Muscle of arm (tissue), 12 donors: Measurements from ENCODE around the gene SLC6A19. TPM values are rescaled to one million over a fixed set of nuclear protein-coding genes. Genes with fewer than 3 reads are reported as not detected.

Source experiments
- DNase-seq: peaks from one replicate; pipeline ENCODE4 v3.0.0-alpha.2; 2013
- polyA plus RNA-seq, 12 donors: library from polyadenylated mRNA; unstranded; fragments of 120-200 nt; gene quantifications; one replicate each; pipeline ENCODE4 v1.2.1, GENCODE V29; 2013; ENCODE audit not compliant: insufficient read length in 12 of 12

SLC6A19 gene
- polyA plus RNA-seq, 12 donors = 0.03 to 5.2 (median 0.07) TPM; not detected in 5

- DNase-seq = no peak
Observed at GRCh38 chr5:1241509-1242080, 40.2 kb downstream of the SLC6A19 start.

- DNase-seq = no peak
Observed at GRCh38 chr5:1242733-1243486, 41.5 kb downstream of the SLC6A19 start.

GRCh38 chr5:1243487-1244130, 42.2 kb downstream of the SLC6A19 start:
- DNase-seq = no peak

GRCh38 chr5:1244255-1244654, 42.9 kb downstream of the SLC6A19 start:
- no peak for DNase-seq

GRCh38 chr5:1244976-1245375, 43.6 kb downstream of the SLC6A19 start:
- DNase-seq = no peak

- DNase-seq = no peak
Observed at GRCh38 chr5:1245905-1246576, 44.6 kb downstream of the SLC6A19 start.

- DNase-seq = peak; percentile 68
Observed at GRCh38 chr5:1246711-1247431, 45.5 kb downstream of the SLC6A19 start.

- no peak for DNase-seq
Observed at GRCh38 chr5:1247811-1248210, 46.4 kb downstream of the SLC6A19 start.

- no peak for DNase-seq
Observed at GRCh38 chr5:1249366-1250280, 48.2 kb downstream of the SLC6A19 start.

GRCh38 chr5:1251678-1252580, 50.5 kb downstream of the SLC6A19 start:
- DNase-seq = no peak

GRCh38 chr5:1252681-1253080, 51.3 kb downstream of the SLC6A19 start:
- no peak for DNase-seq

GRCh38 chr5:1253456-1254105, 52.2 kb downstream of the SLC6A19 start:
- DNase-seq = no peak

GRCh38 chr5:1254196-1254595, 52.8 kb downstream of the SLC6A19 start:
- DNase-seq = no peak

GRCh38 chr5:1255081-1255561, 53.7 kb downstream of the SLC6A19 start:
- no peak for DNase-seq

- no peak for DNase-seq
Observed at GRCh38 chr5:1256776-1257175, 55.4 kb downstream of the SLC6A19 start.

- no peak for DNase-seq
Observed at GRCh38 chr5:1257363-1257762, 56.0 kb downstream of the SLC6A19 start.

GRCh38 chr5:1257841-1258240, 56.4 kb downstream of the SLC6A19 start:
- DNase-seq = no peak

- DNase-seq = no peak
Observed at GRCh38 chr5:1259806-1260480, 58.5 kb downstream of the SLC6A19 start.
